Measurements from ENCODE around the gene ZSCAN23. TPM values are rescaled to one million over a fixed set of nuclear protein-coding genes. Genes with fewer than 3 reads are reported as not detected.
A peak's percentile ranks its signal among the peaks of the same experiment; 100 is the strongest.
"Not testable (repeated sequence)": the region's sequence is repeated elsewhere in the genome, so short reads cannot be mapped to it uniquely, and the experiment has no call there.

The ZSCAN23 gene
- total RNA-seq, 6 donors from 2014 or later = 0.91 to 6.3 (median 1.6) TPM

DNA sequence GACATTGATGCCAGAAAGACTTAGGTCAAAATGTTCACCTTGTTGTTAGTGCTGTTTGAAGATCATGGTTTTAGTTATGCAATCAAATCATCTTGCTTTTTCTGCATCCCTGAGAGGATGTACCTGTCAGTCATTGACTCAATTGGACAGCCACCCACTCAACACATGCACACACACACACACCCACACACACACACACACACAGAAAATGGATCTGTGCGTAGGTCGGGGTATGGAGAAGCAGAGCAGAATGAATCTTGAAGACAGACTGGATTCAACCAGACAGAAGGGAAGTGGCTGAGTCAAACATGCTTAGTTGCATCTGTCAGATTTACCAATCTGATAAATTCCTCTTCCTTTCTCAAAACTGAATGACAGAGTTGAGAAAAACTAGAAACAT, 19.1 kb upstream of the ZSCAN23 start:
- 34 to 46% methylated on average over 2 of the region's 2 CpGs for WGBS, 2 donors
- TF ChIP-seq EP300 (IDR thresholded peaks at IDR 0.05) (no peak), POLR2AphosphoS5 (IDR thresholded peaks at IDR 0.05) (no peak), POLR2A (IDR thresholded peaks at IDR 0.05) (no peak)
- TF ChIP-seq, protein P1, sequence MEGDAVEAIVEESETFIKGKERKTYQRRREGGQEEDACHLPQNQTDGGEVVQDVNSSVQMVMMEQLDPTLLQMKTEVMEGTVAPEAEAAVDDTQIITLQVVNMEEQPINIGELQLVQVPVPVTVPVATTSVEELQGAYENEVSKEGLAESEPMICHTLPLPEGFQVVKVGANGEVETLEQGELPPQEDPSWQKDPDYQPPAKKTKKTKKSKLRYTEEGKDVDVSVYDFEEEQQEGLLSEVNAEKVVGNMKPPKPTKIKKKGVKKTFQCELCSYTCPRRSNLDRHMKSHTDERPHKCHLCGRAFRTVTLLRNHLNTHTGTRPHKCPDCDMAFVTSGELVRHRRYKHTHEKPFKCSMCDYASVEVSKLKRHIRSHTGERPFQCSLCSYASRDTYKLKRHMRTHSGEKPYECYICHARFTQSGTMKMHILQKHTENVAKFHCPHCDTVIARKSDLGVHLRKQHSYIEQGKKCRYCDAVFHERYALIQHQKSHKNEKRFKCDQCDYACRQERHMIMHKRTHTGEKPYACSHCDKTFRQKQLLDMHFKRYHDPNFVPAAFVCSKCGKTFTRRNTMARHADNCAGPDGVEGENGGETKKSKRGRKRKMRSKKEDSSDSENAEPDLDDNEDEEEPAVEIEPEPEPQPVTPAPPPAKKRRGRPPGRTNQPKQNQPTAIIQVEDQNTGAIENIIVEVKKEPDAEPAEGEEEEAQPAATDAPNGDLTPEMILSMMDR (IDR thresholded peaks at IDR 0.05) = no peak
- Histone ChIP-seq H3K9me3 (no peaks in the 10 kb centered on the region), H3K27me3 (no peaks in the 10 kb centered on the region), H3K36me3 (no peaks in the 10 kb centered on the region), H3K4me3 (no peak overlapping the region), H3K27ac (no peak overlapping the region), H3K4me1 (no peaks in the 10 kb centered on the region)
- ATAC-seq (ENCODE audit: low FRiP score in 2 of 2) (no peak), DNase-seq (no peak)

DNA sequence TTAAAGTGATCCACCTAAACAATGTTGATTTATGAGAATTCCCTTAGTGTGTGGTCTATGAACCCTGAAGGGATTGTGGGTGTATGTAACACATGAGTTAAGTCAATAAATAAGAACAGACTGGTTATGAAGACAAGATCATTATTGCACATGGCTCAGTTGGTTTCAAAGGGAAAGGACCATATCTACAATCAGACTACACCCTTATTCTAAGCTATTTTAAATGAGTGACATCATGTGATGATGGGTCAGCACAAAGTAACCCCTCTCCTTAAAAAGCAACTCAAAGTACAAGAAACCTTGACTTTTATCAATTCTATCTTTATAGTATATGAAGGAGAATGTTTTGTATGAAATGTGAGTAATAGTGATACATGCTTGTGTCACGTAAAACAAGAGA, 15.3 kb upstream of the ZSCAN23 start:
- Histone ChIP-seq H3K4me1 (no peaks in the 10 kb centered on the region), H3K36me3 (no peaks in the 10 kb centered on the region), H3K27ac (no peak overlapping the region), H3K4me3 (no peak overlapping the region), H3K27me3 (no peaks in the 10 kb centered on the region), H3K9me3 (no peaks in the 10 kb centered on the region)
- TF ChIP-seq POLR2A (IDR thresholded peaks at IDR 0.05) = no peak
- TF ChIP-seq POLR2AphosphoS5 (IDR thresholded peaks at IDR 0.05) = no peak
- TF ChIP-seq, protein P1 (IDR thresholded peaks at IDR 0.05) = no peak
- no peak for TF ChIP-seq EP300 (IDR thresholded peaks at IDR 0.05)
- 50 to 72% methylated on average over 1 of the region's 1 CpG for WGBS, 2 donors
- no peak for ATAC-seq (ENCODE audit: low FRiP score in 2 of 2)
- DNase-seq = no peak

DNA sequence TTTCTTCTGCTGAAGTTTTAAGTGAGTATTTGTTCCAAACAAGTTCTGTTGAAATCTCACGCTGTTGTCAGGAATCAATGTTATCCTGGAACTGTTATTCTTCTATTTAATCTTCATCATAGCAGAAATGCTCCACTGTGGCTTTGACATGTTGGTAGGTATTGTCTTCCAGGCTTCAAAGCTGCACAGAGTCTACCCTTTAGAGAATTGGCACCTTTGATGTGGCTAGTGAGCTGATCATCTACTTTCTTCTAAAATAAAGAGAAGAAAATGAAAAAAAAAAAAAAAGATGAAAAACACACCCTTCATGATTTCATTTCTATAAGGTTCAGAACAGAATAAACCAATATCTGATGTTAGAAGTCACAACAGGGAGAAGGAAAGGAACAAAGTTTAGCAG, 5.8 kb upstream of the ZSCAN23 start:
- ATAC-seq (ENCODE audit: low FRiP score in 2 of 2) = no peak
- no peaks in the 10 kb centered on the region for H3K9me3 ChIP-seq
- peaks cover 0 to 9% (median 2%) of the 10 kb centered on the region in 4 donors for H3K27me3 ChIP-seq
- H3K4me1 ChIP-seq = peaks cover 0 to 6% (median 2%) of the 10 kb centered on the region in 4 donors
- DNase-seq = no peak
- no peaks in the 10 kb centered on the region for H3K36me3 ChIP-seq
- TF ChIP-seq EP300 (IDR thresholded peaks at IDR 0.05) (no peak), POLR2AphosphoS5 (IDR thresholded peaks at IDR 0.05) (no peak), POLR2A (IDR thresholded peaks at IDR 0.05) (no peak)
- TF ChIP-seq, protein P1 (IDR thresholded peaks at IDR 0.05) = no peak
- WGBS, 2 donors = 90 to 100% methylated on average over 1 of the region's 1 CpG
- no peak overlapping the region for H3K4me3 ChIP-seq
- H3K27ac ChIP-seq = no peak overlapping the region

DNA sequence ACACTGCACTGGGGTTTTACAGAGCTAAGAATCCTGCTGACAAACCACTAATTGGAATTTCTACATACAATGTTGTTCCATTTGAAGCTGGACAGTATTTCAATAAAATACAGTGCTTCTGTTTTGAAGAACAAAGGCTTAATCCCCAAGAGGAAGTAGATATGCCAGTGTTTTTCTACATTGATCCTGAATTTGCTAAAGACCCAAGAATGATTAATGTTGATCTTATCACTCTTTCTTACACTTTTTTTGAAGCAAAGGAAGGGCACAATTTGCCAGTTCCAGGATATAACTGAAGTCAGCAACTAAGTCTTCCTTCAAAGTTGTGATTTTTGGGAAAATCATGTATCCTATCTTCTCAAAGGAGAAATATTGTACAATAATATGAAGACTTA, 4.2 kb upstream of the ZSCAN23 start:
- H3K27me3 ChIP-seq, H3K27ac ChIP-seq: not testable (repeated sequence)

DNA sequence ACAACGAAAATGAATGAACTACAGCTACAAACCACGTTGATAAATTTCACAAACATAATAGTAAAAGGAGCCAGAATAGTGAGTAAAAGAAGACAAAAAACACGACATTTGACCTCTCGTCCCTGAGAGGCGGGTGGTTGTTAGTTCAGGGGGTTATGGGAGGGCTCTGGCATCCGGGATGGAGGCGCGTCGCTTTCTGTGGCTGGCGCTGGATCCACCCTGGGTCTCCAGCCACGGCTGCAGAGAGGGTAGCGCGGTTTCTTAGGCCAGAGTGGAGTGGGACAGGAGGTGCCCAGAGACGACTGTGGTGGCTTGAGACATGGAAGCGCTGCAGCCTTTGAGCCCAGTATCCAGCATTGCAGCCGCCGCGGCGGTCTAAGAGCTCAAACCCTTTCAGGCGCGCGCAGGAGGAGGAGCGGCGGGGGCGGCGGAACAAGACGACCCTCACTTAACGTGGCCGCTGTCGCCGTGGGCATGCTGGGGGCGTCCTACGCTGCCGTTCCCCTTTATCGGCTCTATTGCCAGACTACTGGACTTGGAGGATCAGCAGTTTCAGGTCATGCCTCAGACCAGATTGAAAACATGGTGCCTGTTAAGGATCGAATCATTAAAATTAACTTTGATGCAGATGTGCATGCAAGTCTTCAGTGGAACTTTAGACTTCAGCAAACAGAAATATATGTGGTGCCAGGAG, 3.7 kb upstream of the ZSCAN23 start:
- 2 to 7% methylated on average over 28 to 36 of the region's 36 CpGs for WGBS, 2 donors
- H3K4me3 ChIP-seq = peak overlapping the region in 2 of 4 donors; percentile 12 to 14
- ATAC-seq (ENCODE audit: low FRiP score in 2 of 2) (no peak), DNase-seq (peak in 1 of 2 donors; percentile 75)
- no peak overlapping the region for H3K27ac ChIP-seq
- no peaks in the 10 kb centered on the region for H3K36me3 ChIP-seq
- TF ChIP-seq POLR2A (IDR thresholded peaks at IDR 0.05) (no peak), EP300 (IDR thresholded peaks at IDR 0.05) (no peak), POLR2AphosphoS5 (IDR thresholded peaks at IDR 0.05) (no peak)
- TF ChIP-seq, protein P1 (IDR thresholded peaks at IDR 0.05) = no peak
- H3K4me1 ChIP-seq = peaks cover 0 to 11% (median 3%) of the 10 kb centered on the region in 4 donors
- no peaks in the 10 kb centered on the region for H3K9me3 ChIP-seq
- peaks cover 0 to 9% (median 2%) of the 10 kb centered on the region in 4 donors for H3K27me3 ChIP-seq

More for the DNA sequence above, 4.2 kb upstream of the ZSCAN23 start:
- H3K9me3 ChIP-seq; DNase-seq; H3K36me3 ChIP-seq; H3K4me3 ChIP-seq; ATAC-seq (ENCODE audit: low FRiP score in 2 of 2); H3K4me1 ChIP-seq: not testable (repeated sequence)

DNA sequence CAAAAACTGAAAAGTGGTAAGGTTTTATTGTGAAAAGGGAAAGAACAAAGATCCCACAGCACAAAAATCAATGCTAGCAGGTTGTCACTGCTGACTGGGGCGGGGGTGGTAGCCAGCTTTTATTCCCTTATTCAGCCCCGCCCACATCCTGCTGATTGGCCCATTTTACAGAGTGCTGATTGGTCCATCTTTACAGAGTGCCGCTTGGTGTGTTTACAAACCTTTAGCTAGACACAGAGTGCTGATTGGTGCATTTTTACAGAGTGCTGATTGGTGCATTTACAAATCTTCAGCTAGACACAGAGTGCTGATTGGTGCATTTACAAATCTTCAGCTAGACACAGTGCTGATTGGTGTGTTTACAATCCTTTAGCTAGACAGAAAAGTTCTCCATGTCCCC, 1.5 kb upstream of the ZSCAN23 start:
- not testable (repeated sequence) for H3K27ac ChIP-seq; H3K4me3 ChIP-seq; DNase-seq; H3K9me3 ChIP-seq; H3K36me3 ChIP-seq; ATAC-seq (ENCODE audit: low FRiP score in 2 of 2); H3K27me3 ChIP-seq
- 81 to 97% methylated on average over 3 of the region's 3 CpGs for WGBS, 2 donors
- peaks cover 0 to 11% (median 3%) of the 10 kb centered on the region in 4 donors for H3K4me1 ChIP-seq

Data from upper lobe of left lung (tissue), 6 donors.